Eye (tissue), 1 donor: ENCODE results near the gene RGCC.
"Not testable (repeated sequence)": the region's sequence is repeated elsewhere in the genome, so short reads cannot be mapped to it uniquely, and the experiment has no call there.

ENCODE experiments used
- DNase-seq: peaks from one replicate; pipeline ENCODE4 v3.0.0-alpha.2; 2015

Gene RGCC

DNA sequence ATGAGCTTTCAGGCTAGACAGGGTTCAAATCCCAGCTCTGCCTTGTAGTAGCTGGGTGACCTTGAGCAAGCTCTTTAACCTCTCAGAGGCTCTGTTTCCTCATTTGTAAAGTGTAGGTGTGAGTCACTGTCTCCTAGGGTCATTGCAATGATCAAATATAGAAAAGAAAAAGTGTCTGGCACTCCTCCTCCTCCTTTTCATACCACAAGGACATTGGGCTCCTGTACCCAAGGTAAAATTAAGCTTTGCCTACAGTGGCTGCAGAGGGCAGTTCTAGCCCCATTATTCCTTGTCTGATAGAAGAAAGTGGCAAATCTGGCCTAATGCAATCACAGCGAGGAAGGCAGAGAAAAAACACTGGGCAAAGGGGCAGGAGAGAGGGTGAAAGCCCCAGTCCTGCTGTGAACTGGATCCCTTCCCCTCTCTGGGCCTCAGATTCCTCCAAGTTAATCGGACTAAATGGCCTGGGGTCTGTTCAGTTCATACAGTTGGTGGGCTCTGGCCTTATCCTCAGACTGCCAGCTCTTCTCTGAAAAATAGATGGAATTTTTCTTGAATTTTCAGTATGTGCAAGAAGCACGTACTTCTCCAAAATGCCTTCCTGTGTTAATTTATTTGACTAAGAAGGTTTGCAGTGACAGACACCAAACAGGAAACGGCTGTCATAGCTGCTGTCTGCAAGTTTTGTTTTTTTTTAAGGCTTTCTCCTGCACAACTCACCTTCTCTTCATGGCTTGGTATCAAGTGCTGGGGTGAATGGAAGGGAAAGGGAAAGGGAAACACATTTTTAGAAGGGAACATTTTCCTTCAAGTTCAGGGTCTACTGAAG lies 35.3 kb downstream of the RGCC start:
- DNase-seq = no peak

DNA sequence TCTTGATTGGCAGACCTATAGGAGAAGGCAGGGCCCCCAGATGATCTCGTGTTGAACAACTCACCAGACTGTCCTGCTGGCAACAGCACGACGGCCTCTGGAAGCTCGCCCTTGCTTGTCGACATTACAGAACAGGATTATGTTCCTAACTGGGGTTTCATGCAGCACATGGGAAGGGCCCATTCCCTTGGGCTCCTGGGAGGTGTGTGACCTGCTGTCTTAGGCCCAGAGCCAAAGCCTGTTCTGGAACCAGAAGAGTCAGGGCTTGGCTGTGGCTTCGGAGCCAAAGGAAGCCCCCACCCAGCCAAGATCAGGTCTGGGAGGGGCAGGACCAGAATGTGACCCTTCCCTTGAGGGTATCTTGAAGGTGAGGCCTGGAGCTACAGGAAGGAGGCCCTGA lies 36.9 kb downstream of the RGCC start:
- no peak for DNase-seq

DNA sequence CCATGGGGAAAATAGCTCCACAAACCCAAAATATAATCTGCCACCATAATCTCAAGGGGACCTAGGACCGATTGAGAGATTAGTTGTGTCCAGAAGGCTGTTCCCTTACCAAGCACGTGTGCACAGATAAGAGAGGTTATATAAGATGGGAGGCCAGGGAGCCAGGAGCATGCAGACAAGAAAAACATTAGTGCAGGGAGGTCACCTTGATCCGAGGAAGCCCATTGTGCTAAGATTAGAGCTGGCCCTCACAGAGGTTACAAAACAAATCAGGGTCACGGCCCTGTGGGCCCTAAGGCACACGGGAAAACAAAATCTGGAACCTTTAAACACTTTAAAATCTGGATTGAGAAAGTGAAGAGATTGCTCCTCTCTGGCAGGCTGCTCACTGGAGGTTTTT lies 37.7 kb downstream of the RGCC start:
- DNase-seq = no peak

DNA sequence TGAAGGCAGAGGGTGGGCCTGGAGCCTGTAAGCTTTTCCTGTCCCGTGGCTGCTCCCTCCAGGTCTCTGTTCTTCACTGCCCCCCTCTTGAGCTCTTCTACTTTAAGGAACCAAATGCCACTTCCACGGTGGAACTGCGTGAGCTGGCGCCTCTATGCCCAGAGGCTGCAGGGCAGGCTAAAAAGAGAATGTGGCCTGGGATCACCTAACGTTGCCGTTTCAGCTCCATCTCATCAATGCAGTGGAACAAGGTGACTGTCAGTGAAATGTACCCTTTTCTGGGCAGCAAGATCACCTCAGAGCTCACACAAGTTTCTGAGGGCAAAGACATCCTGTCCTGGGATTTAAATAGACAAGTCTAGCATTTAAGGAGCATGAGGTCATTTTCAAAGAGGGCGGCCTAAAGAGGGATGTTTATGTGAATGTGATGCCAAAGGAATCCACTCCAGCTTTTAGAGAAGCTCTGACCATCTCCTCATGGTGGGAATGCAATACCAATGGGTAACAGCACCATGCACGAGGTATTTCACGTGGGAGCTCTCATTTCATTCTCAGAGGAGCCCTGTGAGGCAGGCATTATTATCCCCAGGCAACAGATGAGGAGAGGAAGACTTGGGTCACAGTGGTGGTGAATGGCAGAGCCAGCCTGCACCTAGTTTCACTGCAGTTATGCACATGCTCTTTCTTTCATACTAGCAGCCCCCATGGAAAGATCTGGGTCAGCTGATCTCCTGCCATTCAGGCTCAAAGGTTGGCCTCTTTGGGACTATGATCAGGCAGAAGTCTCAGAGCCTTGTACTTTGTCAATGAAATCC lies 39.3 kb downstream of the RGCC start:
- no peak for DNase-seq

DNA sequence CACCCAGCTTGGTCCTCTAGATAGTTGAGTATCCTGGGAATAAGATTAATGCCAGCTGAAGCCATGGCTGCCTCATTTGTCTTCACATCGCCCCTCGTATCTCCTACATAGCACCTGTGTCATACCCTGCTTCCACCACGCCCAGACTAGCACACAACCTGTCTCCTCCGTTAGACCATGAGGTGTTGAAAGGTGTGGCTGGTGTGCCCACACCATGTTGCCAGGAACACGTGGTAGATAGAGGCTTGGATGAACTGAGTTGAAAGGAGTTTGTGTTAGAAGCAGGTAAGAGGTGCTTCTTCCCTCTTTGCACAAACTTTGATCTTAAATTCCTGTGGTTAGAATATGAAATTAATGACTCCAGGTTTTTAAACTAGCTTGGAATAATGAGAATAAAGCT lies 40.1 kb downstream of the RGCC start:
- no peak for DNase-seq

DNA sequence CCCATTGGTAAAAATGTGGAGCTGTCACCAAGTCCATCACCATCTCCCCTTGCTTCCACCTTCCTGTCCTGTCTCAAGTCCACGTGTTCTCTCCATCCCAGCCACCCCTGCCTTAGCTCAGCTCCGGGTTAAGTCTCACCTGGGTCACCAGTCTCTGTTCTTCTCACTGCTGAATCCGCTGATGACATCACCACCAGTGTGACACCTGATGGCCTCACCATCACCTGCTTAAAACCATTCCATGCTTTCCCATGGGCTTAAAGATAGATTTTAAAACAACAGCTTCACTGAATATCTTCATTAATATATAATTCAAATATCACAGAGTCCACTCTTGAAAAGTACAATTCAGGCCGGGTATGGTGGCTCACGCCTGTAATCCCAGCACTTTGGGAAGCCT lies 42.1 kb downstream of the RGCC start:
- no peak for DNase-seq

DNA sequence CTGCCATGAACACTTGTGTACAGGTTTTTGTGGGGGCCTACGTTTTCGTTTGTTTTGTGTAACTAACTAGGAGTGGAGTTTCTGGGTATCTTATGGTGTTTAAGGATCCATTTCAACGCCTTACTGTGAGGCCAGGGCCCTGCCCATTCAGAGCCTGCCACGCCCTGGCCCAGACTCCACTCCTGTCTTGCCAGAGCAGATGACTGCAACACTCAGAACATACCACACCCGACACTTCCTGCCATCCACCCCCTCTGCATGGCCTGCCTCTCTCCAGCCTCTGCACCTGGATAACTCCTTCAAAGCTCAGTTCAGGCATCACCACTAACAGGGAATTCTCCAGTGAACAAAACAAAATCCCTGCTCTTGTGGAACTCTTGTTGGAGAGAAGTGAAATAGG lies 43.2 kb downstream of the RGCC start:
- no peak for DNase-seq

DNA sequence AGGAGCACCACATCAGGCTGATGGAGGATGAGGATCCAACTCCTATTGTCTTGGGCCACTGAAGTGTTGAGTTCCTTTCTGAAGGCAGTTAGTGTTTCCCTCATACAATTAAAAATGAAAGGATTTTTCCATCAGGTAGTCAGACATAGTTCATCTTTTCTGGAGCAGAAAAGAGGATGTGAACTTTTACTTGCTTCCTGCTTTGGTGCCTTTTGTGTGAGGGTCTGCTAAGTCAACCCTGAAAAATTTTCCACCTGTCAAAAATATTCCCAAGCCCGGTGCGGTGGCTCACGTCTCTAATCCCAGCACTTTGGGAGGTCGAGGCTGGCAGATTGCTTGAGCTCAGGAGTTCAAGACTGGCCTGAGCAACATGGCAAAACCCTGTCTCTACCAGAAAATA lies 43.9 kb downstream of the RGCC start:
- no peak for DNase-seq

DNA sequence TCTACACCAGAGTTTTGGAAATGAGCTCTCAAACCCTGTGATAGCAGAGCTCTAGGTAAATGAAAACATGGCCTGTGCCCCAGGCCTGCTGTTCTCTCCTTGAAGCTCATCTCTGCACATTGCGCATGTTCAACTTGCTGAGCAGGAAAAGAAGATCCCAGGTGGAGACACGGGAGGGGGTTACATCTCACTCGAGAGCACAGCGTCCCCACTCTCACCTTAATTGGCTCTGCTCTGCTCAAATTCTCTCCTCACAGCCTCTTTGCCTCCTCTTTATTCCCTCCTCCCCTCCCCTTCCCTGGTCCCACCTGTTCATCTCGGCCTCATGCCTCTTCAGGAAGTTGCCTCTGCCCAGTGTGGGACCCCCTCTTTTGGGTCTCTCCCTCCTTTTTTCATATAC lies 44.7 kb downstream of the RGCC start:
- no peak for DNase-seq

DNA sequence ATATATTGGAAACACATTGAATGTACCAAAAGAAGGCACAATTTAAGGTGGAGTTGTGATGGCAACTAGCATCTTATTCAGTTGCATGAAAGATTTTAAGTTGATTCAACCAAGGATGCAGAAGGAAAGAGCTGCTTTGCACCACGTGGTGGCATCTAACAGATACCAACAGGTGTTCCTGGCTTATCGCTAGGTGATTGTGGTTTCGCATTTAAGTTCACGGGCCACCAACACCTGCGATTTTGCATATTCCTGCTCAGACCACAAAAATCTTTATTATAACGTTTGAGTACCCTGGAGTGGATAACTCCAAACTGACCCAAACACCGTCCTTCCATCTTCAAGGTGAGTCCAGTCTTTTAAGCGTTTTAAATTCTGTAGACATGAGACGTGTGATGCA lies 45.3 kb downstream of the RGCC start:
- DNase-seq = no peak

DNA sequence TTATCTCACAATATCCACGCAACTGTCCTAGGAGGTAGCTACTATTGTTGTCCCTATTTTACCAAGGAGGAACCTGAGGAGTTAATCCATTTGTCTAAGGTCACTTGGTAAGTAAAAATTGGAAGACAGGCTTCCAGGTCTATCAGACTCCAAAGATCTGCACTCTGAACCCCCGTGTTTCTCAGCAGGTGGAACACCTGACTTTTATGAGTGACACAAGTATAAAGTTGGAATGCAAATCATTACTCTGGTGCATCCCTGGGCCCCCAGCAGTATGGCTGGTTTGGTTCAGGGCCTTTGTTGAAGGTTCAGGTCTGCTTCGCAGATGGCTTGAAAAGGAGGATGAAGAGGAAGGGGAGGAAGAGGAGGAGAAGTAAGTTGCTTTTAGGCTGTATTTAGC lies 46.0 kb downstream of the RGCC start:
- no peak for DNase-seq

DNA sequence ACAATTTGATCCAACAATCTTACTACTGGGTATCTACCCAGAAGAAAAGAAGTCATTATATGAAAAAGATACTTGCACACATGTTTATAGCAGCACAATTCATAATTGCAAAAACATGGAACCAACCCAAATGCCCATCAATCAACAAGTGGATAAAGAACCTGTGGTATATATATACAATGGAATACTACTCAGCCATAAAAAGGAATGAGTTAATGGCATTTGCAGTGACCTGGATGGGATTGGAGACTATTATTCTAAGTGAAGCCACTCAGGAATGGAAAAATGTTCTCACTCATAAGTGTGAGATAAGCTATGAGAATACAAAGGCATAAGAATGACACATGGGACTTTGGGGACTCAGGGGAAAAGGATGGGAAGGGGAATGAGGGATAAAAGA lies 47.3 kb downstream of the RGCC start:
- DNase-seq = not testable (repeated sequence)

DNA sequence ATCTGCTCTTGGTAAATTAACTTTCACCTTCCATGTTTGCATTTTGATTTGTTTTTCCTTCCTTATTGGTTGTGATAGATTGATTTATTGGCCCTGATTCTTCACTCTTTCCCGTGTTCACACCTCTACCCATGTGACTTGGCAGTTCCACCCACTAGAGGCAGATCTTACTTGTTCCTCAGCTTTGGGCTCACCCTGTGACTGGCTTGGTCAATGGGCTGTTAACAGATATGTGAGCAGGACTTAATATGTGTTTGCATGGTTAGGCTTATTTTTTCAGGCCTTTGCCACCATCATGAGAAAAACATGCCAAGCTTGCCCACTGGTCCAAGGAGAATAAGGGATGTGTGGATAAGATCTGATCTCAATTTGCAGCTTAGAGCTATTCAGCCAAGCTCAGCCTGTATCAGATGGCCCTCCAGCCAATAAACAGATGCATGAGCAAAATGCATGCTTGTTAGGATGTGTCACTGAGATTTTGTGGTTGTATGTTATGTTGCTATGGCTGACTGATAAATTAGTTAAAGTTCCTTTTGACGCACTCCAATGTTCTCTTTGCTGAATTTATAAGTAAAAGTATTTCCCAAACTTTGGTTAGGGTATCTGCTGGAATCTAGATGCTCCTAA lies 48.0 kb downstream of the RGCC start:
- peak; percentile 16 for DNase-seq

DNA sequence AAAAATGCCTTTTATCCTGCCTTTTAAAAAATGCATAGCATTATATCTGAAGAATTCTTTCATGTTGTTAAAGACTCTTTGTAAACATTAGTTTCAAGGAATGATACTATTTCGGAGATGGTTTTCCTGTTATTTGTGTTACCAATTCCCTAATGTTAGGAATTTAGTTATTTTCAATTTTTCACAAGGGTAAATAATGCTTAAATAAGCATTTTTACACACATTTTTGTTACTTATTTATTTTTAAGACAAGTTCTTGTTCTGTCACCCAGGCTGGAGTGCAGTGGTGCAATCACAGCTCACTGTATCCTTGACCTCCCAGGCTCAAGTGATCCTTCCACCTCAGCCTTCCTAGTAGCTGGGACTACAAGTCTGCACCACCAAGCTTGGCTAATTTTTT lies 49.0 kb downstream of the RGCC start:
- no peak for DNase-seq

DNA sequence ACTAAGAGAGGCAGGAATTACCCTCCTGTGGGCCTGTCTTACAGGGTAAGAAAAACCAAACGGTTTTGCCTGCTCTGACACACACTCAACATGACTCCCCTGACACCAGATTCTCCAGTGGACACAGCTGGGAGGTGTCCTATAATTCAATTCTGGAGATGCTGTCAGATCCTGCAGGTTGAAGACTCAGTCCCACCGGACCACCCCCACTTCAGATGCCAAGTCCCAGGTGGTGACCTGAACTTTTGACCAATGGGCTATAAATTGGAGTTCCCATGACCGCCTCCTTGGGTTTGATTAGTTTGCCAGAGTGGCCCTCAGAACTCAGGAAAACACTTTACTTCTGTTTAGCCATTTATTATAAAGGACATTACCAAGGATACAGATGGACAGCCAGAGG lies 52.6 kb downstream of the RGCC start:
- DNase-seq = no peak

DNA sequence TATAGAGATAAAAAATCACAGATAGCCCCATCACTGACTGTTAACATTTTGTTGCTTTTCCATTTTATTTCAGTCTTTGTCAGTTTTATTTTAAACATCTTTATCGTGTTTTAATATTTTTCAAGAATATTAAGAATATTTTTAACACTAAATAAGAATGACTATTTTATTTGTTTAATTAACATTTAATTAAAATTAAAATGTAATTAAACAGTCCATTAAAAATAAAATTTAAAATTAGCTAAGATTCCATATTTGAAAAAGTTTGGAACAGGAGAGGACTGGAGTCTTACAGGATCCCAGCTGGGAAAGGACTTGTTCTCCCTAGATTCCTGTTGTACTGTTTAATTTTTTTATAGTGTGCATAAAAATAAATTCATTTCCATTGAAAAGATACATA lies 54.5 kb downstream of the RGCC start:
- no peak for DNase-seq

DNA sequence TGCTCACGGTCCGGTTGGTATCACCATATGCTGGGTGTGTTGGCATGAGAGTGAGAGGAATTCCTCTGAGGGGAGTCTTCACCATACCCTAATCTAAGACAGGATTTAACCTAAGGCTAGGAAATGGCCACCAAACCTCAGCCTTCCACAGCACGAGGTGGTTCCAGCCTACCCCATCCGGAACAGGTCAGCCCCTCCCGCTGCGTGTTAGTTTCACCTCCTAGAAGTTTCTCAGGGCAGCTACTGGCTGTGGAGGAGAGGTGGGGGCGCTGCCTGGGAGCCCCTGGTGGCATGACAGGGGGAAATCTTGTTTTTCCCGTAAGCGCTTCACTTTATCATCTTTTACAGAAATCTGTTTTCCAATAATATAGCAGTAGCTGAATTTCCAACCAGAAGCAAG lies 55.1 kb downstream of the RGCC start:
- no peak for DNase-seq

DNA sequence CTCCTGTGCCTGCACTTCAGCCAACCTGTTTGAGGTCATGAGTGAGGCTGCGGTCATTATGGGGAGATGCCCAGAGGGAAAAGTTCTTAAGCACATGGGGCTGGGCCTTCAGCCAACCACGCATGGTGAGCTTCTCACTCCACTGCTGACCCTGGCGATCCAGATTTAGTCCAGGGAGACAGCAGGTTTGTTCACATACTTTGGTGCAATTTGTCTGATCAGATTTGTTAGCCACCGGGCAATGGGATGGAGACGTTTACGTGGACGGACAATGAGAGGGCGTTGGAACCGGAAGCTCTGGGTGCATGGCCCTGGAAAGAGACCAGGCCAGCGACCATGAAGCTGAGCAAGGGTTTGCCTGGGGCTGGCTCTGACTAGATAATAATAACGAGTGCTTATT lies 56.2 kb downstream of the RGCC start:
- DNase-seq = no peak

DNA sequence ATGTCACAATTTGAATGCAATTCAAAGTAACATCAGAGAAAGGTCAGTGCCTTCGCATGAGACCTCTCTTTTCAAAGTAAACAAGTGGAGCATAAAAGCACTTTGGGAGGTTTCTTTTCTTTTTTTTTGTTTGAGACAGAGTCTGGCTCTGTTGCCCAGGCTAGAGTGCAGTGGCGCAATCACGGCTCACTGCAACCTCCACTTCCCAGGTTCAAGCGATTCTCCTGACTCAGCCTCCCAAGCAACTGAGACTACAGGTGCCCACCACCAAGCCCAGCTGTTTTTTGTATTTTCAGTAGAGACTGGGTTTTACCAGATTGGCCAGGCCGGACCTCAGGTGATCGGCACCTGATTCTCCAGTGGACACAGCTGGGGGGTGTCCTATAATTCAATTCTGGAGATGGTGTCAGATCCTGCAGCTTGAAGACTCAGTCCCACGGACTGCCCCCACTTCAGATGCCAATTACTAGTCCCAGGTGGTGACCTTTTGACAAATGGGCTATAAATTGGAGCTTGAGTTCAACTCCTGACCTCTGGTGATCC lies 57.6 kb downstream of the RGCC start:
- no peak for DNase-seq

DNA sequence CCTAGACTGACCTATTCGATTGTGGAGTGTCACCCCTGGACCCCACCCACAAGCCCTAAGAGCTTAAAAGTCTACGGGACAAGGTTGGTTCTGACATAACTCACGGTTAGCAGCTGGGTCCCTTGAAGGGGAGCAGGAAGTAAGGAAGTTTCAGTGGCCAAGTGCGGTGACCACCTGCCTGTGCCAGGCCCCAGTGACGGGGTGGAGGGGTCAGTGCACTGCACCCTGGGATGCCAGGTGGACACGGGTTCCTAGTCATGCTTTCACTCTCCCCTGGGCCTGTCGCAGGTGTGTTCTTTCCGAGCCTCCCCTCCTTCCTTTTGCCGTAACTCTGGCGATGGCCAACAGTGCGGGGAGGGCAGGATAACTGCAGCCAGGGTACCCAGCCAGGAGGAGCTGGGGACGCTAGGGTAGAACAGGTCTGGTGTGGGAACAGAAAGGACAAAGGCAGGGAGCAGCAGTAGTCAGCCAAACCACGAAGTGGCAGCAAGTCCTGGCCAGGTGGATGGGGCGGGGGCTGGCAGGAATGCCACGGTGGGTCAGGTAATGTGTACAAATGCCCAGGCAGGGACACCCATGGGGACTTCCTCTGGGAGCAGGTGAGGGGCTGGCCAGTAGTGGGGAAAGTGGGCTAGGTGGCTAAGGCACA lies 58.3 kb downstream of the RGCC start:
- no peak for DNase-seq

DNA sequence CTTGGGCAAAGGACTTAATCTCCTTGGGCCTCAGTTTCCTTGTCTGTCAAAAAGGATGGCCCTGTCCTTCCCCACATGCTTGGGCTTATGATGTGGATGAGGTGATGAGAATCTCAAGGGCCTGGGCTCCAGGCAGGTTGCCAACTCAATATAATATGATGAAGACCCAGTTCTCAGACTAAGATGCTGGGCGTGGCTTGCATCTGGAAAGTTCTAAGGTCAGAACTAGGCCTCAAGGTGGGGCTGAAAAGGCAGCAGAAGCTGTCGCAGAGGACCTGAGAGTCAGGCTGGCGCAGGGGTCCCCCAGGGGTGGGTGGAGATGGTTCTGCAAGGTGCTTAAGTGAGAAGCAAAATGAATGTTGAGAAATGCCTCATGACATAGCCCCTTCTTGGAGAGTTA lies 58.8 kb downstream of the RGCC start:
- no peak for DNase-seq

DNA sequence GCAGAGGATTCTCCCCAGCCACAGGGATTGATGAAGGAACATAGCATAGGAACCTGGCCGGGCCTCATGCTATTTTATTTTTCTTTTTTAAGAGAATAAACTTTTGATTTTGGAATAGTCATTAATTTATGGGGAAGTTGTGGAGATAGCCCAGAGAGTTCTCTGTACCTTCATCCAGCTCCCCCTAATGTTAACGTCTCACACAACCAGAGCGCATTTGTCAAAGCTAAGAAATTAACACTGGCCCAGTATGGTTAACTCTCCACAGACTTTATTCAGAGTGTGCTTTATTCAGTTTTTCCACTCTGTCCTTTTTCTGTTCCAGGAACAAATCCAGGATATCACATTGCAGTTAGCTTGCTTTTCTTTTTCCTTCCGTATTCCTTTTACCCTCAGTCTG lies 59.4 kb downstream of the RGCC start:
- DNase-seq = no peak

DNA sequence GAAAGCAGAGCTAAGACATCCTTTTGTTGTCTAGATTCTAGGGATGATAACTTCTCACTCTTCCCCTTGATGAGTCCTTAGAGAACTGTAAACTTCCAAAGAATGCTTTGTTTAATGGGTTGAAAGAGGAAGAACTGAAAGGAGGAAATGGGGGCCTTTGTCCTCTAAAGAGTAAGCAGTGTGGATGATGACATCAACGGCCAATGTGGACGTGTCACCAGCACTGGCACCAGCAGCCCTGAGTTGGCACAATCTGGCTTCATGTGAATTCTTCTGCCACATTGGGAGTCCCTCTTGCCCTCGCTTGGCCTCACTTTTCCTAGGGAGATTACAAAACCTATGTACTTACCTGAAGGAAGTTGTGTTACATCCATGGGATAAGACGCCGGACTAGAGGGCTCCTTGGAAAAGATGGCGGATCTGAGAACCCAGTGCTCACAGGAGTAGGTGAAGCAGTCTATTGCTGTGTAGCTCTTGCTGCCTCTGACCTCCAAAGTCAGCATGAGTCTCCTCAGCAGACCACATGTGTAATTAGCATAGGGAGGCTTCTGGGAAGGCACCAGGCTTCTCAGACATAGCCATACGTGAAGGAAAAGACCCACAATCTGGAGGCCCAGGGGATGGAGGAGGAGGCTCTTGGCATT lies 62.8 kb downstream of the RGCC start:
- DNase-seq = no peak
